MM.1S (cell line): ENCODE data around the gene STAP1.

ENCODE experiments used
- CTCF ChIP-seq: fragments of 300-600 bp; sonication (generic); IDR thresholded peaks from 2 replicates; pipeline ENCODE4 v1.5.1; 2016; ENCODE audit warnings: antibody characterized with exemption, low read length, mixed read lengths
- EZH2 ChIP-seq: fragments of 300-600 bp; sonication (generic); optimal IDR thresholded peaks from 2 replicates; pipeline ENCODE3; 2017; ENCODE audit warnings: low read depth, mild to moderate bottlenecking, antibody characterized with exemption, low read length, mixed read lengths

- TF ChIP-seq CTCF (no peak), EZH2 (no peak)
Measured at GRCh38 chr4:67632492-67632891, 74.0 kb downstream of the STAP1 start.
